H1 (cell line): ENCODE results near the gene KCNK15. TPM values are rescaled to one million over a fixed set of nuclear protein-coding genes. Genes with fewer than 3 reads are reported as not detected.

Experiments used
- CTCF ChIA-PET: fragments of 300-600 bp; sonication (Branson Sonifier 250); formaldehyde crosslinking; loops from one replicate; lab custom pipeline; 2021; ENCODE audit not compliant: partially characterized antibody; lab: Charles Lee
- POLR2A ChIA-PET: fragments of 300-600 bp; sonication (Branson Sonifier 250); formaldehyde crosslinking; loops from one replicate; lab custom pipeline; 2021; ENCODE audit warnings: inconsistent platforms; ENCODE audit not compliant: partially characterized antibody; lab: Charles Lee
- DNase-seq, 2 experiments: peaks; one replicate each; pipeline versions ENCODE4 v3.0.0 to v3.0.0-alpha.2; 2010 to 2022; ENCODE audit warnings: low spot score in 2 of 2, low read depth in 1 of 2, mixed read lengths in 1 of 2
- FAIRE-seq: peaks from 2 replicates; lab custom pipeline; 2011; peaks lifted over from hg19 to GRCh38; lab: Jason Lieb, UNC
- H2AFZ ChIP-seq: 2 replicates; pipeline ENCODE4 v1.8.1; 2012; ENCODE audit warnings: low read length, inconsistent platforms
- H2AK5ac ChIP-seq: 2 replicates; pipeline ENCODE4 v1.6.1; 2013; ENCODE audit warnings: low read depth, low read length
- H2BK120ac ChIP-seq: replicated peaks from 2 replicates; pipeline ENCODE3; 2013; ENCODE audit warnings: low read depth, low read length, inconsistent platforms
- H2BK12ac ChIP-seq: 2 replicates; pipeline ENCODE4 v1.6.1; 2013; ENCODE audit warnings: low read depth, low read length
- H2BK15ac ChIP-seq: 2 replicates; pipeline ENCODE4 v1.6.1; 2013; ENCODE audit warnings: low read length
- H2BK20ac ChIP-seq: 2 replicates; pipeline ENCODE4 v1.6.1; 2013; ENCODE audit warnings: low read length
- H2BK5ac ChIP-seq: 2 replicates; pipeline ENCODE4 v1.6.1; 2013; ENCODE audit warnings: low read depth, low read length
- H3K14ac ChIP-seq: 2 replicates; pipeline ENCODE4 v1.6.1; 2013; ENCODE audit warnings: inconsistent platforms; ENCODE audit not compliant: insufficient read length
- H3K18ac ChIP-seq: 2 replicates; pipeline ENCODE4 v1.6.1; 2013; ENCODE audit warnings: low read length; ENCODE audit errors: extremely low read depth
- H3K23ac ChIP-seq: 2 replicates; pipeline ENCODE4 v1.6.1; 2013; ENCODE audit warnings: inconsistent platforms; ENCODE audit not compliant: insufficient read length
- H3K23me2 ChIP-seq: 2 replicates; pipeline ENCODE4 v1.6.1; 2013; ENCODE audit warnings: low read depth, low read length
- H3K27ac ChIP-seq: 2 replicates; pipeline ENCODE4 v1.6.1; 2011; ENCODE audit warnings: low read depth, low read length, inconsistent platforms
- H3K27me3 ChIP-seq, 4 experiments: replicated peaks in 1 of 4; 1 replicate in 1 of 4; 2 replicates in 3 of 4; pipeline versions ENCODE4 v1.6.1 to v1.8.1; 2011 to 2013; ENCODE audit warnings: low read length in 3 of 4, mild to moderate bottlenecking in 3 of 4, inconsistent platforms in 2 of 4, mixed read lengths in 2 of 4, moderate library complexity in 1 of 4; ENCODE audit not compliant: control insufficient read depth in 3 of 4, insufficient read depth in 3 of 4; ENCODE audit errors: extremely low read depth in 1 of 4
- H3K36me3 ChIP-seq, 4 experiments: 2 replicates each; pipeline versions ENCODE4 v1.6.1 to v1.8.1; 2011 to 2013; ENCODE audit warnings: mild to moderate bottlenecking in 4 of 4, low read length in 3 of 4, moderate library complexity in 2 of 4, control low read depth in 1 of 4, inconsistent platforms in 1 of 4; ENCODE audit not compliant: insufficient read depth in 4 of 4, control insufficient read depth in 2 of 4
- H3K4ac ChIP-seq: replicated peaks from 2 replicates; pipeline ENCODE3; 2013; ENCODE audit warnings: low read length, low read depth, mixed read lengths, inconsistent platforms; ENCODE audit not compliant: insufficient read length
- H3K4me1 ChIP-seq, 4 experiments: replicated peaks in 1 of 4; 1 replicate in 1 of 4; 2 replicates in 3 of 4; pipeline versions ENCODE4 v1.6.1 to v1.8.1; 2011 to 2013; ENCODE audit warnings: low read length in 3 of 4, inconsistent platforms in 2 of 4, mixed read lengths in 1 of 4; ENCODE audit not compliant: insufficient read depth in 4 of 4, control insufficient read depth in 3 of 4
- H3K4me2 ChIP-seq, 2 experiments: 2 replicates each; pipeline versions ENCODE4 v1.6.1 to v1.8.1; 2011 to 2013; ENCODE audit warnings: low read depth in 2 of 2, low read length in 2 of 2, control low read depth in 1 of 2, inconsistent platforms in 1 of 2, mild to moderate bottlenecking in 1 of 2; ENCODE audit not compliant: insufficient read depth in 1 of 2
- H3K4me3 ChIP-seq, 4 experiments: fragments of 200-600, 300-600 bp in 1 of 4; sonication (generic), shearing (Covaris generic), sonication (Bioruptor Twin) in 1 of 4; 2 replicates each; pipeline versions ENCODE4 v1.5.1 to v1.8.1; 2011 to 2016; ENCODE audit warnings: low read length in 4 of 4, low read depth in 3 of 4, control low read depth in 2 of 4, inconsistent platforms in 2 of 4, mild to moderate bottlenecking in 2 of 4, mixed read lengths in 1 of 4, moderate library complexity in 1 of 4; ENCODE audit not compliant: insufficient read depth in 2 of 4; ENCODE audit errors: extremely low read depth in 1 of 4
- H3K56ac ChIP-seq: replicated peaks from 2 replicates; pipeline ENCODE3; 2013; ENCODE audit warnings: low read depth, mild to moderate bottlenecking, mixed read lengths, low read length, inconsistent platforms; ENCODE audit not compliant: insufficient read length
- H3K79me1 ChIP-seq: 2 replicates; pipeline ENCODE4 v1.6.1; 2013; ENCODE audit warnings: low read depth, low read length, control low read depth
- H3K79me2 ChIP-seq, 2 experiments: 2 replicates each; pipeline versions ENCODE4 v1.6.1 to v1.8.1; 2012 to 2013; ENCODE audit warnings: low read length in 2 of 2, mild to moderate bottlenecking in 2 of 2, inconsistent platforms in 1 of 2; ENCODE audit not compliant: insufficient read depth in 2 of 2, control insufficient read depth in 1 of 2
- H3K9ac ChIP-seq, 4 experiments: replicated peaks in 1 of 4; 1 replicate in 1 of 4; 2 replicates in 3 of 4; pipeline versions ENCODE4 v1.6.1 to v1.8.1; 2011 to 2013; ENCODE audit warnings: low read depth in 3 of 4, low read length in 3 of 4, control low read depth in 2 of 4, mild to moderate bottlenecking in 2 of 4, moderate library complexity in 2 of 4, inconsistent platforms in 1 of 4; ENCODE audit errors: extremely low read depth in 1 of 4
- H3K9me3 ChIP-seq, 2 experiments: 2 replicates each; pipeline versions ENCODE4 v1.6.1 to v1.8.1; 2012 to 2013; ENCODE audit warnings: mild to moderate bottlenecking in 2 of 2, moderate library complexity in 2 of 2, control low read depth in 1 of 2, inconsistent platforms in 1 of 2, low read depth in 1 of 2, low read length in 1 of 2, mixed read lengths in 1 of 2; ENCODE audit not compliant: insufficient read depth in 2 of 2
- H4K20me1 ChIP-seq, 2 experiments: replicated peaks in 1 of 2; 2 replicates each; pipeline versions ENCODE3 to v1.8.1; 2011 to 2013; ENCODE audit warnings: inconsistent platforms in 2 of 2, low read length in 2 of 2, mild to moderate bottlenecking in 1 of 2; ENCODE audit not compliant: insufficient read depth in 2 of 2, control insufficient read depth in 1 of 2
- H4K5ac ChIP-seq: 2 replicates; pipeline ENCODE4 v1.6.1; 2013; ENCODE audit warnings: low read length, low read depth, mixed read lengths, inconsistent platforms; ENCODE audit not compliant: insufficient read length
- H4K8ac ChIP-seq: 2 replicates; pipeline ENCODE4 v1.8.0; 2013; ENCODE audit warnings: mild to moderate bottlenecking, moderate library complexity, low read length, inconsistent platforms; ENCODE audit not compliant: insufficient read depth; ENCODE audit errors: extremely low read depth
- H4K91ac ChIP-seq: replicated peaks from 2 replicates; pipeline ENCODE3; 2013; ENCODE audit warnings: low read length, mixed read lengths, inconsistent platforms; ENCODE audit not compliant: insufficient read length
- ASH2L ChIP-seq: fragments of 200-600, 300-600 bp; sonication (generic); IDR thresholded peaks from one replicate; pipeline ENCODE4 v1.7.1; 2017; ENCODE audit warnings: low read length
- BACH1 ChIP-seq: IDR thresholded peaks from 2 replicates; pipeline ENCODE4 v1.6.1; 2012; ENCODE audit warnings: low read length, improper control_type of control experiment
- CBX5 ChIP-seq: fragments of 300-800, 300-1000 bp; sonication (generic); IDR thresholded peaks from 2 replicates; pipeline ENCODE4 v1.7.1; 2016; ENCODE audit warnings: antibody characterized with exemption, low read length, low read depth
- CHD2 ChIP-seq: IDR thresholded peaks from 2 replicates; pipeline ENCODE4 v1.6.1; 2012; ENCODE audit warnings: low read length, improper control_type of control experiment
- CREB1 ChIP-seq: IDR thresholded peaks from 2 replicates; pipeline ENCODE4 v1.6.1; 2012; ENCODE audit warnings: inconsistent platforms
- EGR1 ChIP-seq: IDR thresholded peaks from 2 replicates; pipeline ENCODE4 v1.6.1; 2011; ENCODE audit warnings: low read depth, low read length, borderline replicate concordance
- KDM1A ChIP-seq: fragments of 200-600, 300-600 bp; sonication (generic); IDR thresholded peaks from 2 replicates; pipeline ENCODE4 v1.7.1; 2016; ENCODE audit warnings: mild to moderate bottlenecking, low read length, borderline replicate concordance
- KDM5A ChIP-seq: fragments of 200-600 bp; IDR thresholded peaks from 2 replicates; pipeline ENCODE4 v1.7.1; 2012; ENCODE audit warnings: mild to moderate bottlenecking, low read length, inconsistent platforms, mixed read lengths
- MAX ChIP-seq: IDR thresholded peaks from 2 replicates; pipeline ENCODE4 v1.6.1; 2012; ENCODE audit warnings: inconsistent platforms
- PHF8 ChIP-seq: fragments of 200-600 bp; sonication (generic); conservative IDR thresholded peaks from 2 replicates; pipeline ENCODE4 v1.7.1; 2012; ENCODE audit warnings: low read depth, mild to moderate bottlenecking, inconsistent platforms, low read length, moderate library complexity
- RAD21 ChIP-seq, 2 experiments: IDR thresholded peaks in 1 of 2; conservative IDR thresholded peaks in 1 of 2; 2 replicates each; pipeline ENCODE4 v1.6.1; 2011; ENCODE audit warnings: low read depth in 2 of 2, low read length in 2 of 2, improper control_type of control experiment in 1 of 2, inconsistent platforms in 1 of 2, mild to moderate bottlenecking in 1 of 2, moderate library complexity in 1 of 2
- TAF1 ChIP-seq: IDR thresholded peaks from 2 replicates; pipeline ENCODE4 v1.6.1; 2011; ENCODE audit warnings: mild to moderate bottlenecking, low read depth, low read length
- ZNF274 ChIP-seq: IDR thresholded peaks from 2 replicates; pipeline ENCODE4 v1.7.0; 2012; ENCODE audit warnings: low read length, borderline replicate concordance; ENCODE audit errors: extremely low read depth
- WGBS, 2 experiments: shearing (Covaris generic) in 1 of 2; methylation state at CpG; one replicate each; pipeline versions ENCODE4 v1.1.6 to v1.1.7; 2013 to 2015; ENCODE audit warnings: low lambda C conversion rate in 2 of 2, mixed read lengths in 2 of 2, inconsistent platforms in 1 of 2, low coverage in 1 of 2, missing lambda C conversion rate in 1 of 2; ENCODE audit not compliant: insufficient replicate concordance in 2 of 2, insufficient coverage in 1 of 2, insufficient read length in 1 of 2; ENCODE audit errors: extremely low coverage in 1 of 2, missing lambda C conversion rate in 1 of 2; 5-methylcytosine and 5-hydroxymethylcytosine counted together
- polyA plus RNA-seq, 7 experiments: library from polyadenylated mRNA; depleted of rRNA in 3 of 7; stranded (reverse) in 5 of 7; unstranded in 2 of 7; fragments of >200 nt in 5 of 7; fragments of 200-250 nt in 2 of 7; gene quantifications; 1 replicate in 5 of 7; 2 replicates in 1 of 7; 4 replicates in 1 of 7; pipeline versions ENCODE4 v1.2.1 to v1.2.3, GENCODE V29; 2011 to 2013; ENCODE audit warnings: missing spikeins in 2 of 7, mixed read lengths in 2 of 7
- total RNA-seq: library from RNA; stranded (reverse); fragmentation: NEBNext Ultra II Directional; extraction: Animal tissue kit (Norgen Biotek cat#: 25700); gene quantifications from 2 replicates; pipeline ENCODE4 v1.2.1, GENCODE V29; 2021

The KCNK15 gene
- total and polyA plus RNA-seq, 2 of the 8 experiments (the other 6 are each of a cell fraction or from before 2014, with no cell fraction given): 0.24 to 0.33 TPM

GRCh38 chr20:44738813-44739477 lies 6.7 kb upstream of the KCNK15 start:
- Histone ChIP-seq H3K23ac (no peak overlapping the region), H2BK120ac (no peak overlapping the region), H2AK5ac (no peak overlapping the region; the same call in 1 of the 2 replicates), H2BK5ac (no peak overlapping the region), H4K5ac (no peak overlapping the region), H3K79me1 (no peaks in the 10 kb centered on the region), H3K4me3 (peak overlapping the region in 1 of 4 experiments; percentile 12; a peak in 1 of 8 replicates), H3K27me3 (peaks cover 0 to 9% (median 4%) of the 10 kb centered on the region in 4 experiments; a peak in 5 of 7 replicates), H4K91ac (no peak overlapping the region), H3K9ac (no peak overlapping the region), H3K79me2 (no peaks in the 10 kb centered on the region), H3K9me3 (no peaks in the 10 kb centered on the region; a peak in 1 of 4 replicates), H3K23me2 (no peaks in the 10 kb centered on the region), H3K56ac (no peak overlapping the region), H2BK12ac (no peak overlapping the region), H3K4me1 (peaks cover 0 to 2% (median 0%) of the 10 kb centered on the region in 4 experiments; a peak in 1 of 7 replicates), H3K18ac (no peak overlapping the region), H3K14ac (no peak overlapping the region), H4K8ac (no peak overlapping the region), H4K20me1 (no peaks in the 10 kb centered on the region), H3K4ac (no peak overlapping the region), H3K4me2 (no peak overlapping the region; a peak in 1 of 4 replicates), H3K36me3 (no peaks in the 10 kb centered on the region), H3K27ac (no peak overlapping the region), H2AFZ (no peak overlapping the region), H2BK15ac (no peak overlapping the region), H2BK20ac (peak overlapping the region; percentile 77; the same call in 1 of the 2 replicates)
- DNase-seq (peak in 1 of 2 experiments; percentile 75), FAIRE-seq (peak; percentile 96)
- WGBS, 2 experiments: 79% methylated on average over 7 of the region's 7 CpGs; no CpG with 5 or more reads in 1 of the 2 experiments
- ChIA-PET CTCF (interaction anchor here (0.6 to 2.8 kb wide), 12 partner anchors 8 to 259 kb away, joined by 3 to 19 read pairs (median 4); no protein-coding TSS in a partner anchor), POLR2A (interaction anchor here (0.8 to 1.0 kb wide), 2 partner anchors 9 to 49 kb away, joined by 3 read pairs; no protein-coding TSS in a partner anchor)
- TF ChIP-seq BACH1 (no peak), CBX5 (no peak), KDM1A (no peak), PHF8 (no peak), CREB1 (peak; percentile 19; the same call in 1 of the 2 replicates), ZNF274 (no peak), MAX (peak; percentile 66; the same call in 1 of the 2 replicates), RAD21 (IDR thresholded peaks at IDR 0.05 in 1 of 2, conservative IDR thresholded peaks at IDR 0.05 in 1 of 2; ENCODE audit: low read depth in 2 of 2, low read length in 2 of 2) (no peak), EGR1 (no peak), ASH2L (no peak), KDM5A (no peak), TAF1 (no peak), CHD2 (no peak)
